Measurements from ENCODE around the gene LETM1. TPM values are rescaled to one million over a fixed set of nuclear protein-coding genes. Genes with fewer than 3 reads are reported as not detected.
A peak's percentile ranks its signal among the peaks of the same experiment; 100 is the strongest.

LETM1 gene
- total and polyA plus RNA-seq, 2 of the 13 experiments (the other 11 are each of a cell fraction or from before 2014, with no cell fraction given): 9.7 to 41.6 TPM

GRCh38 chr4:1778642-1779392, 77.1 kb downstream of the LETM1 start (continued):
- TF ChIP-seq, protein P1, sequence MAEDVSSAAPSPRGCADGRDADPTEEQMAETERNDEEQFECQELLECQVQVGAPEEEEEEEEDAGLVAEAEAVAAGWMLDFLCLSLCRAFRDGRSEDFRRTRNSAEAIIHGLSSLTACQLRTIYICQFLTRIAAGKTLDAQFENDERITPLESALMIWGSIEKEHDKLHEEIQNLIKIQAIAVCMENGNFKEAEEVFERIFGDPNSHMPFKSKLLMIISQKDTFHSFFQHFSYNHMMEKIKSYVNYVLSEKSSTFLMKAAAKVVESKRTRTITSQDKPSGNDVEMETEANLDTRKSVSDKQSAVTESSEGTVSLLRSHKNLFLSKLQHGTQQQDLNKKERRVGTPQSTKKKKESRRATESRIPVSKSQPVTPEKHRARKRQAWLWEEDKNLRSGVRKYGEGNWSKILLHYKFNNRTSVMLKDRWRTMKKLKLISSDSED (CRISPR knock-in tag; IDR thresholded peaks at IDR 0.05): no peak
- TF ChIP-seq RBM22 (optimal IDR thresholded peaks at IDR 0.05; ENCODE audit: low read length): no peak
- TF ChIP-seq ZNF263 (CRISPR knock-in tag; IDR thresholded peaks at IDR 0.05): peak; percentile 49; the same call in 1 of the 2 replicates
- no peak for TF ChIP-seq NAIF1 (CRISPR knock-in tag; IDR thresholded peaks at IDR 0.05; ENCODE audit: borderline replicate concordance)
- no peak for TF ChIP-seq SUZ12 (IDR thresholded peaks at IDR 0.05; ENCODE audit: low read depth, low read length)
- no peak for TF ChIP-seq HNRNPH1 (optimal IDR thresholded peaks at IDR 0.05; ENCODE audit: low read depth, low read length)
- no peak for TF ChIP-seq KLF13 (CRISPR knock-in tag; IDR thresholded peaks at IDR 0.05)
- TF ChIP-seq STAT6 (CRISPR knock-in tag; IDR thresholded peaks at IDR 0.05; ENCODE audit: borderline replicate concordance): no peak
- TF ChIP-seq, protein P2, sequence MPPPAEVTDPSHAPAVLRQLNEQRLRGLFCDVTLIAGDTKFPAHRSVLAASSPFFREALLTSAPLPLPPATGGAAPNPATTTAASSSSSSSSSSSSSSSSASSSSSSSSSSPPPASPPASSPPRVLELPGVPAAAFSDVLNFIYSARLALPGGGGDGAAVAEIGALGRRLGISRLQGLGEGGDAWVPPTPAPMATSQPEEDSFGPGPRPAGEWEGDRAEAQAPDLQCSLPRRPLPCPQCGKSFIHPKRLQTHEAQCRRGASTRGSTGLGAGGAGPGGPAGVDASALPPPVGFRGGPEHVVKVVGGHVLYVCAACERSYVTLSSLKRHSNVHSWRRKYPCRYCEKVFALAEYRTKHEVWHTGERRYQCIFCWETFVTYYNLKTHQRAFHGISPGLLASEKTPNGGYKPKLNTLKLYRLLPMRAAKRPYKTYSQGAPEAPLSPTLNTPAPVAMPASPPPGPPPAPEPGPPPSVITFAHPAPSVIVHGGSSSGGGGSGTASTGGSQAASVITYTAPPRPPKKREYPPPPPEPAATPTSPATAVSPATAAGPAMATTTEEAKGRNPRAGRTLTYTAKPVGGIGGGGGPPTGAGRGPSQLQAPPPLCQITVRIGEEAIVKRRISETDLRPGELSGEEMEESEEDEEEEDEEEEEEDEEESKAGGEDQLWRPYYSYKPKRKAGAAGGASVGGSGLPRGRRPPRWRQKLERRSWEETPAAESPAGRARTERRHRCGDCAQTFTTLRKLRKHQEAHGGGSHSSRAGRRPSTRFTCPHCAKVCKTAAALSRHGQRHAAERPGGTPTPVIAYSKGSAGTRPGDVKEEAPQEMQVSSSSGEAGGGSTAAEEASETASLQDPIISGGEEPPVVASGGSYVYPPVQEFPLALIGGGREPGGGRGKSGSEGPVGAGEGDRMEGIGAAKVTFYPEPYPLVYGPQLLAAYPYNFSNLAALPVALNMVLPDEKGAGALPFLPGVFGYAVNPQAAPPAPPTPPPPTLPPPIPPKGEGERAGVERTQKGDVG (CRISPR knock-in tag; IDR thresholded peaks at IDR 0.05; ENCODE audit: borderline replicate concordance): peak; percentile 62; the same call in 1 of the 2 replicates
- TF ChIP-seq HNRNPUL1 (IDR thresholded peaks at IDR 0.05; ENCODE audit: low read depth, low read length): no peak
- TF ChIP-seq RAD51 (IDR thresholded peaks at IDR 0.05; ENCODE audit: borderline replicate concordance): no peak
- TF ChIP-seq ZKSCAN1 (IDR thresholded peaks at IDR 0.05; ENCODE audit: low read length): no peak
- TF ChIP-seq, protein P3, sequence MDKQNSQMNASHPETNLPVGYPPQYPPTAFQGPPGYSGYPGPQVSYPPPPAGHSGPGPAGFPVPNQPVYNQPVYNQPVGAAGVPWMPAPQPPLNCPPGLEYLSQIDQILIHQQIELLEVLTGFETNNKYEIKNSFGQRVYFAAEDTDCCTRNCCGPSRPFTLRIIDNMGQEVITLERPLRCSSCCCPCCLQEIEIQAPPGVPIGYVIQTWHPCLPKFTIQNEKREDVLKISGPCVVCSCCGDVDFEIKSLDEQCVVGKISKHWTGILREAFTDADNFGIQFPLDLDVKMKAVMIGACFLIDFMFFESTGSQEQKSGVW (CRISPR knock-in tag; IDR thresholded peaks at IDR 0.05; ENCODE audit: borderline replicate concordance): no peak
- no peak for TF ChIP-seq ZNF121 (CRISPR knock-in tag; IDR thresholded peaks at IDR 0.05)
- TF ChIP-seq, protein P4, sequence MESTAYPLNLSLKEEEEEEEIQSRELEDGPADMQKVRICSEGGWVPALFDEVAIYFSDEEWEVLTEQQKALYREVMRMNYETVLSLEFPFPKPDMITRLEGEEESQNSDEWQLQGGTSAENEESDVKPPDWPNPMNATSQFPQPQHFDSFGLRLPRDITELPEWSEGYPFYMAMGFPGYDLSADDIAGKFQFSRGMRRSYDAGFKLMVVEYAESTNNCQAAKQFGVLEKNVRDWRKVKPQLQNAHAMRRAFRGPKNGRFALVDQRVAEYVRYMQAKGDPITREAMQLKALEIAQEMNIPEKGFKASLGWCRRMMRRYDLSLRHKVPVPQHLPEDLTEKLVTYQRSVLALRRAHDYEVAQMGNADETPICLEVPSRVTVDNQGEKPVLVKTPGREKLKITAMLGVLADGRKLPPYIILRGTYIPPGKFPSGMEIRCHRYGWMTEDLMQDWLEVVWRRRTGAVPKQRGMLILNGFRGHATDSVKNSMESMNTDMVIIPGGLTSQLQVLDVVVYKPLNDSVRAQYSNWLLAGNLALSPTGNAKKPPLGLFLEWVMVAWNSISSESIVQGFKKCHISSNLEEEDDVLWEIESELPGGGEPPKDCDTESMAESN (CRISPR knock-in tag; conservative IDR thresholded peaks at IDR 0.05): no peak
